ENCODE results near the gene ZNF808. TPM values are rescaled to one million over a fixed set of nuclear protein-coding genes. Genes with fewer than 3 reads are reported as not detected.
"Not testable (repeated sequence)": the region's sequence is repeated elsewhere in the genome, so short reads cannot be mapped to it uniquely, and the experiment has no call there.

The ZNF808 gene
- total RNA-seq, 1 donor: 23.6 TPM

DNA sequence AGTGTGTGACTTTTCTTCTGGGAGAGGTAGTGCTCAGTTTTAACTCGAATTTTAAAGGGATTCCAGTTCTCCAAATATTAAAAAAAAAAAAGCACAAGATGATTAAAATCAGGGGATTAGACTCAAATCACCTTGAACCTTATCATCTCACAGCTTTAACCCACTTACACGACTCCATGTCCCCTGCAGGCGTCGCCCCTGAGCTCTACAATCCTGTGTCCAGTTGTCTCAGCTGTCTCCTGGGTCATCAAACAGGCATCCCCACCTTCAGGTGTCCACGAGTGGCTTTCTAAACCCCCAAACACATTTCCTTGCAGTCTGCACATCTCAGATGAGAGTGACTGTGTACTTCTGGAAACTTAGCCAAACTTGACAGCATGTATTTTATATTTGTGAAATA is 14.1 kb downstream of the ZNF808 start:
- TF ChIP-seq, protein P1, sequence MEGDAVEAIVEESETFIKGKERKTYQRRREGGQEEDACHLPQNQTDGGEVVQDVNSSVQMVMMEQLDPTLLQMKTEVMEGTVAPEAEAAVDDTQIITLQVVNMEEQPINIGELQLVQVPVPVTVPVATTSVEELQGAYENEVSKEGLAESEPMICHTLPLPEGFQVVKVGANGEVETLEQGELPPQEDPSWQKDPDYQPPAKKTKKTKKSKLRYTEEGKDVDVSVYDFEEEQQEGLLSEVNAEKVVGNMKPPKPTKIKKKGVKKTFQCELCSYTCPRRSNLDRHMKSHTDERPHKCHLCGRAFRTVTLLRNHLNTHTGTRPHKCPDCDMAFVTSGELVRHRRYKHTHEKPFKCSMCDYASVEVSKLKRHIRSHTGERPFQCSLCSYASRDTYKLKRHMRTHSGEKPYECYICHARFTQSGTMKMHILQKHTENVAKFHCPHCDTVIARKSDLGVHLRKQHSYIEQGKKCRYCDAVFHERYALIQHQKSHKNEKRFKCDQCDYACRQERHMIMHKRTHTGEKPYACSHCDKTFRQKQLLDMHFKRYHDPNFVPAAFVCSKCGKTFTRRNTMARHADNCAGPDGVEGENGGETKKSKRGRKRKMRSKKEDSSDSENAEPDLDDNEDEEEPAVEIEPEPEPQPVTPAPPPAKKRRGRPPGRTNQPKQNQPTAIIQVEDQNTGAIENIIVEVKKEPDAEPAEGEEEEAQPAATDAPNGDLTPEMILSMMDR (IDR thresholded peaks at IDR 0.05; ENCODE audit: insufficient read depth, low read length): no peak
- DNase-seq (ENCODE audit: low read depth): no peak
- no peak overlapping the region for H3K4me3 ChIP-seq (ENCODE audit: low read depth, low read length)

DNA sequence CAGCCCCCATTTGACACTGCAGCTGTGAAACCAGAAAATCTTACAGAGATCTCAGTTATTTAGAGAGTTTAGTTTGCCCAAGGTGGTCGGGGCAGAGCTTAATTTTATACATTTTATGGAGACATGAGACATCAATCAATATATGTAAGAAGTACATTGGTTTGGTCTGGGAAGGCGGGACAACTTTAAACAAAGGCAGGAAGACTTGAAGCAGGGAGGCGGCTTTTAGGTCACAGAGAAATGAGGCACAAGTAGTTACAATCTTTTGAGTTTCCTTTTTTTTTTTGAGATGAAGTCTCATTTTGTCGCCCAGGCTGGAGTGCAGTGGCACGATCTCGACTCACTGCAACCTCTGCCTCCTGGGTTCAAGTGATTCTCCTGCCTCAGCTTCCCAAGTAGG is 15.1 kb downstream of the ZNF808 start:
- H3K4me3 ChIP-seq (ENCODE audit: low read depth, low read length); DNase-seq (ENCODE audit: low read depth): not testable (repeated sequence)

DNA sequence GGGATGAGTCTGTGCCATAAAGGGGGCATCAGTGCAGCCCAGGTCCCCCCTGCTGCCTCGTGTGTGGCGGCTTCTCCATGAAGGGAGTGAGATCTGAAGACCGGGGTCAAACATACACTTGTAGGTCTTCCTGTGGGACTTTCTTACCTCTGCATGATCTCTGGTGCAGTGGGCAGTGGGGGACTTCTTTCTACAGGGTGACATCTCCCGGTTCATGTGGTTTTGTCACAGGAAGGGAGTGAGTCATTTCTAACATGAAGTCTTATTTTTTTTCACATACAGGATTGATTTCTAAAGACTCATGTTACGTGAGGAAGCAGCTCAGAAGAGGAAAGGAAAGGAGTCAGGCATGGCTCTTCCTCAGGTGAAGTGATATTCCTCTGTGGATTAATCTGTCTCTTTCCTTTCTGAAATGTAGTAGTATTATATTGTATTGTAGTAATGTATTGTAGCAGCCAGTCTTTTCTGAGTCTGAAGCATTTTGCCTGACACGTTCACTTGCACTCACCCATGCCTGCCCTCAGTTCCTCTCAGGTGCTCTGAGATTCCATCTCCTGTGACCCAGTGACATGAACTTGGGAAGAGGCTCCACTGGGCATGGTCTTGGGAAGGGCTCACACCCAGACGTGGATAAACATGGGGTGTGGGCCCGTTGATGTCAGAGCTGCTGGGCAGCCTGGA is 15.7 kb downstream of the ZNF808 start:
- DNase-seq (ENCODE audit: low read depth): no peak
- TF ChIP-seq, protein P1 (IDR thresholded peaks at IDR 0.05; ENCODE audit: insufficient read depth, low read length): no peak
- no peak overlapping the region for H3K4me3 ChIP-seq (ENCODE audit: low read depth, low read length)

DNA sequence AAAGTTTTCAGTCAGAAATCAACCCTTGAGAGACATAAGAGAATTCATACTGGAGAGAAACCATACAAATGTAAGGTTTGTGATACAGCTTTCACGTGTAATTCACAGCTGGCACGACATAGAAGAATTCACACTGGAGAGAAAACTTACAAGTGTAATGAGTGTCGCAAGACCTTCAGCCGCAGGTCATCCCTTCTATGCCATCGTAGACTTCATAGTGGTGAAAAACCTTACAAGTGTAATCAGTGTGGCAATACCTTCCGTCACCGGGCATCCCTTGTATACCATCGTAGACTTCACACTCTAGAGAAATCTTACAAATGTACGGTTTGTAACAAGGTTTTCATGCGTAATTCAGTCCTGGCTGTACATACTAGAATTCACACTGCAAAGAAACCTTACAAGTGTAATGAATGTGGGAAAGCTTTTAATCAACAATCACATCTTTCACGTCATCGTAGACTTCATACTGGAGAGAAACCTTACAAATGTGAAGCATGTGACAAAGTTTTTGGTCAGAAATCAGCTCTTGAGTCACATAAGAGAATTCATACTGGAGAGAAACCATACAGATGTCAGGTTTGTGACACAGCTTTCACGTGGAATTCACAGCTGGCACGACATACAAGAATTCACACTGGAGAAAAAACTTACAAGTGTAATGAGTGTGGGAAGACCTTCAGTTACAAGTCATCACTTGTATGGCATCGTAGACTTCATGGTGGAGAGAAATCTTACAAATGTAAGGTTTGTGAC is 26.9 kb downstream of the ZNF808 start:
- no peak for DNase-seq (ENCODE audit: low read depth)
- TF ChIP-seq, protein P1 (IDR thresholded peaks at IDR 0.05; ENCODE audit: insufficient read depth, low read length): no peak
- H3K4me3 ChIP-seq (ENCODE audit: low read depth, low read length): no peak overlapping the region

DNA sequence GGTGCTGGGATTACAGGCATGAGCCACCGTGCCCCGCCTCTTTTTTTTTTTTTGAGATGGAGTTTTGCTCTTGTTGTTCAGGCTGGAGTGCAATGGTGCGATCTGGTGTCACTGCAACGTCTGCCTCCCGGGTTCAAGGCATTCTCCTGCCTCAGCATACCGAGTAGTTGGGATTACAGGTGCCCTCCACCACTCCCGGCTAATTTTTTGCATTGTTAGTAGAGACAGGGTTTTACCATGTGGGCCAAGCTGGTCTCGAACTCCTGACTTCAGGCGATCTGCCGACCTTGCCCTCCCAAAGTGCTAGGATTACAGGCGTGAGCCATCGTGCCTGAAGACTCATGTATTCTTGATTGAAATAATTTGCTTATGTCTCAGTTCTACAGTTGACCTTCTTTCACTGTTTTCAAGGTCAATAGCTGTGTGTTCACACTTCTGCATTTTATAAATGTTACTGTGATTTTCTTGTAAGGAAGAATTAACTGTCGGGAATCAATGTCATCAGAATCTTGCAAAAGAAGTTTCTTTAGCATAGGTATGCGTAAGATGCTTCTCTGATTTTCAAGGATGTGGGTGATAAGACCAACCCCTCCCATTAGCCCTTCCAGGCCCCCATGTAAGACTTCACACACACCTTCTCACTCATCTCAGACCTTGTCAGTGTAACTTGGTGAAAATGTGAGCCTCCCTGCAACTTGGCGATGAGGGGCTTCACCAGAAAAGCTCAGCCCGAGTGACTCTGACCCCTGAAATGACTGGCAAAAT is 29.9 kb downstream of the ZNF808 start:
- no peak overlapping the region for H3K4me3 ChIP-seq (ENCODE audit: low read depth, low read length)
- TF ChIP-seq, protein P1 (IDR thresholded peaks at IDR 0.05; ENCODE audit: insufficient read depth, low read length): no peak
- no peak for DNase-seq (ENCODE audit: low read depth)

DNA sequence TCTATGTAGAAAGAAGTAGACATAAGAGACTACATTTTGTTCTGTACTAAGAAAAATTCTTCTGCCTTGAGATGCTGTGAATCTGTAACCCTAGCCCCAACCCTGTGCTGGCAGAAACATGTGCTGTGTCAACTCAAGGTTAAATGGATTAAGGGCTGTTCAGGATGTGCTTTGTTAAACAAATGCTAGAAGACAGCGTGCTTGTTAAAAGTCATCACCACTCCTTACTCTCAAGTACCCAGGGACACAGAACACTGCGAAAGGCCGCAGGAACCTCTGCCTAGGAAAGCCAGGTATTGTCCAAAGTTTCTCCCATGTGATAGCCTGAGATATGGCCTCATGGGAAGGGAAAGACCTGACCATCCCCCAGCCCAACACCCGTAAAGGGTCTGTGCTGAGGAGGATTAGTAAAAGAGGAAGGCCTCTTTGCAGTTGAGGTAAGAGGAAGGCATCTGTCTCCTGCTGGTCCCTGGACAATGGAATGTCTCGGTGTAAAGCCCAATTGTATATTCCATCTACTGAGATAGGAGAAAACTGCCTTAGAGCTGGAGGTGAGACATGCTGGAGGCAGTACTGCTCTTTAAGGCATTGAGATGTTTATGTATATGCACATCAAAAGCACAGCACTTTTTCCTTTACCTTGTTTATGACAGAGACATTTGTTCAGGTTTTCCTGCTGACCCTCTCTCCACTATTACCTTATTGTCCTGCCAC is 31.4 kb downstream of the ZNF808 start:
- not testable (repeated sequence) for DNase-seq (ENCODE audit: low read depth)

DNA sequence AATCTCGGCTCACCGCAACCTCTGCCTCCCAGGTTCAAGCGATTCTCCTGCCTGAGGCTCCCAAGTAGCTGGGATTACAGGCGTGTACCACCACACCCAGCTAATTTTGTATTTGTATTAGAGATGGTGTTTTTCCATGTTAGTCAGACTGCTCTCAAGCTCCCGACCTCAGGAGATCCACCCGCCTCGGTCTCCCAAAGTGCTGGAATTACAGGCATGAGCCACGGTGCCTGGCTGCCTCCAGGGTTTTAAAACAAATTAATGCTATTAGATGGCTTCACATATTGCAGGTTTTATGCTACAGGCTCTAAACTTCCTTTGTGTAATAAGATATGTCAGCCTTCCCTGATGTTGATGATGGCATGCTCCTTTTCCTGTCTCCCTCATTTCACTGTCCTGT is 34.1 kb downstream of the ZNF808 start:
- DNase-seq (ENCODE audit: low read depth); H3K4me3 ChIP-seq (ENCODE audit: low read depth, low read length): not testable (repeated sequence)

More for the DNA sequence above, 31.4 kb downstream of the ZNF808 start:
- H3K4me3 ChIP-seq (ENCODE audit: low read depth, low read length): not testable (repeated sequence)

DNA sequence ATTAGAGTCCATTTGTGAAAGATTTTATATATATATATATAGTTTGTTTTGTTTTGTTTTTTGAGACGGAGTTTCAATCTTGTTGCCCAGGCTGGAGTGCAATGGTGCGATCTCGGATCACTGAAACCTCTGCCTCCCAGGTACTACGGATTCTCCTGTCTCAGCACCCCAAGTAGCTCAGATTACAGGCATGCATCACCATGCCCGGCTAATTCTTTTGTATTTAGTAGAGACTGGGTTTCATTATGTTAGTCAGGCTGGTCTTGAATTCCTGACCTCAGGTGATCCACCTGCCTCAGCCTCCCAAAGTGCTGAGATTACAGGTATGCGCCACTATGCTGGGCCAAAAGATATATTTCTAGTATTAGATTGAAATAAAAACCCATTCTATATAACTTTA is 38.7 kb downstream of the ZNF808 start:
- H3K4me3 ChIP-seq (ENCODE audit: low read depth, low read length): no peak overlapping the region
- DNase-seq (ENCODE audit: low read depth): no peak
- TF ChIP-seq, protein P1 (IDR thresholded peaks at IDR 0.05; ENCODE audit: insufficient read depth, low read length): no peak

Measured in fibroblast of the aortic adventitia (primary cell).